Stimulated activated CD8-positive, alpha-beta memory T cell treated with anti-CD3 and anti-CD28 coated beads, Interleukin-15, amount 100 ng/mL, for 48 hours (primary cell): ENCODE measurements around the gene PLPP2.

Source experiments
- DNase-seq, 2 donors: peaks; one replicate each; pipeline ENCODE4 v3.0.0-alpha.2; 2020; ENCODE audit warnings: low read depth in 2 of 2

Gene PLPP2

GRCh38 chr19:291006-291521 lies at the start of gene PLPP2:
TSS of gene PLPP2 (minus strand) at chr19:291403. CDS start at chr19:291336, 67 bp downstream.
- DNase-seq: no peak

- DNase-seq: no peak
Observed at GRCh38 chr19:340620-341385, 49.6 kb upstream of the PLPP2 start.

GRCh38 chr19:339262-339887 lies 48.2 kb upstream of the PLPP2 start:
- no peak for DNase-seq

- DNase-seq: no peak
Observed at GRCh38 chr19:338421-338820, 47.2 kb upstream of the PLPP2 start.

- no peak for DNase-seq
Observed at GRCh38 chr19:336067-336614, 44.9 kb upstream of the PLPP2 start.

GRCh38 chr19:335486-336066 lies 44.4 kb upstream of the PLPP2 start:
- no peak for DNase-seq

GRCh38 chr19:335072-335471 lies 43.9 kb upstream of the PLPP2 start:
- no peak for DNase-seq

GRCh38 chr19:334296-335071 lies 43.3 kb upstream of the PLPP2 start:
- DNase-seq: no peak

- no peak for DNase-seq
Observed at GRCh38 chr19:330503-330902, 39.3 kb upstream of the PLPP2 start.

GRCh38 chr19:329876-330275 lies 38.7 kb upstream of the PLPP2 start:
- no peak for DNase-seq

GRCh38 chr19:328025-328505 lies 36.9 kb upstream of the PLPP2 start:
- DNase-seq: no peak

GRCh38 chr19:327291-328024 lies 36.3 kb upstream of the PLPP2 start:
- DNase-seq: no peak

- no peak for DNase-seq
Observed at GRCh38 chr19:326871-327270, 35.7 kb upstream of the PLPP2 start.

- DNase-seq: no peak
Observed at GRCh38 chr19:325937-326565, 34.8 kb upstream of the PLPP2 start.

GRCh38 chr19:325173-325936 lies 34.2 kb upstream of the PLPP2 start:
- no peak for DNase-seq

- no peak for DNase-seq
Observed at GRCh38 chr19:324716-325115, 33.5 kb upstream of the PLPP2 start.

GRCh38 chr19:322616-323015 lies 31.4 kb upstream of the PLPP2 start:
- no peak for DNase-seq

- no peak for DNase-seq
Observed at GRCh38 chr19:318509-318774, 27.2 kb upstream of the PLPP2 start.

- no peak for DNase-seq
Observed at GRCh38 chr19:317710-318508, 26.7 kb upstream of the PLPP2 start.
